Sigmoid colon (tissue), 7 donors: ENCODE data around the gene RAP1GAP. TPM values are rescaled to one million over a fixed set of nuclear protein-coding genes. Genes with fewer than 3 reads are reported as not detected.

ENCODE experiments used
- DNase-seq: peaks from one replicate; pipeline ENCODE4 v3.0.0-alpha.2; 2019
- H3K27ac ChIP-seq, 4 donors: fragments of 200-600 bp; sonication (generic); one replicate each; pipeline ENCODE4 v1.5.1; 2016 to 2019; ENCODE audit warnings: mild to moderate bottlenecking in 1 of 4
- H3K27me3 ChIP-seq, 3 donors: fragments of 200-600 bp; sonication (generic); one replicate each; pipeline ENCODE4 v1.5.1; 2019; ENCODE audit warnings: mild to moderate bottlenecking in 1 of 3
- H3K36me3 ChIP-seq, 4 donors: fragments of 200-600 bp; sonication (generic); one replicate each; pipeline ENCODE4 v1.5.1; 2016 to 2019
- H3K4me1 ChIP-seq, 4 donors: fragments of 200-600 bp; sonication (generic); one replicate each; pipeline ENCODE4 v1.5.1; 2017 to 2019
- H3K4me3 ChIP-seq, 4 donors: fragments of 200-600 bp; sonication (generic); one replicate each; pipeline ENCODE4 v1.5.1; 2017 to 2019; ENCODE audit warnings: mild to moderate bottlenecking in 2 of 4, moderate library complexity in 1 of 4
- H3K9me3 ChIP-seq, 4 donors: fragments of 200-600 bp in 3 of 4; sonication (generic) in 3 of 4; one replicate each; pipeline versions ENCODE4 v1.5.1 to v1.6.1; 2013 to 2019
- CTCF ChIP-seq, 4 experiments: fragments of 450-650 bp in 3 of 4; fragments of 200-600 bp in 1 of 4; IDR thresholded peaks; one replicate each; pipeline ENCODE4 v1.5.1; 2016 to 2019; ENCODE audit warnings: antibody characterized with exemption in 4 of 4, mild to moderate bottlenecking in 3 of 4, moderate library complexity in 2 of 4
- EP300 ChIP-seq, 4 donors: sonication (generic); formaldehyde crosslinking; IDR thresholded peaks; one replicate each; pipeline ENCODE4 v1.6.1; 2017; ENCODE audit warnings: antibody characterized with exemption in 4 of 4
- POLR2A ChIP-seq, 2 donors: fragments of 450-650 bp; IDR thresholded peaks; one replicate each; pipeline ENCODE4 v1.6.1; 2016; ENCODE audit warnings: antibody characterized with exemption in 2 of 2, mild to moderate bottlenecking in 2 of 2, moderate library complexity in 2 of 2
- POLR2AphosphoS5 ChIP-seq, 4 donors: sonication (generic); formaldehyde crosslinking; IDR thresholded peaks; one replicate each; pipeline ENCODE4 v1.6.1; 2017; ENCODE audit warnings: antibody characterized with exemption in 4 of 4
- WGBS, 2 donors: extraction: QIAGEN DNeasy Blood & Tissue Kit; methylation state at CpG; one replicate each; pipeline ENCODE4 v1.1.7; 2013; 5-methylcytosine and 5-hydroxymethylcytosine counted together
- intact Hi-C: fragments of 100-400 bp; cut with DNase I; formaldehyde crosslinking; loops from one replicate; pipeline ENCODE4 v1.15.1; 2023
- polyA plus RNA-seq, 3 donors: library from polyadenylated mRNA; stranded (reverse); fragments of 200-250 nt; gene quantifications; one replicate each; pipeline ENCODE4 v1.2.3, GENCODE V29; 2013
- total RNA-seq, 4 donors: library from RNA; depleted of rRNA; stranded (reverse); fragments of >200 nt; gene quantifications; one replicate each; pipeline ENCODE4 v1.1.0, GENCODE V29; 2016
- donor health status: healthy with polysubstance abuse.
- donor health status: Bipolar disorder and iron deficiency.
- donor health status: healthy.

RAP1GAP gene
- total and polyA plus RNA-seq, 7 donors, result 0.33 to 47.4 (median 12.5) TPM; not detected in 1

GRCh38 chr1:21689661-21690372 is 20.7 kb upstream of the RAP1GAP start:
- Histone ChIP-seq H3K27ac (no peak overlapping the region), H3K9me3 (no peaks in the 10 kb centered on the region), H3K36me3 (peaks cover 13 to 93% (median 29%) of the 10 kb centered on the region in 4 donors), H3K4me3 (no peak overlapping the region), H3K27me3 (no peaks in the 10 kb centered on the region), H3K4me1 (no peaks in the 10 kb centered on the region)
- intact Hi-C loops, result no loop called here
- whole genome bisulfite sequencing, 2 donors, result 86 to 92% methylated on average over 6 of the region's 6 CpGs
- DNase-seq, result no peak
- no peak for TF ChIP-seq POLR2A (IDR thresholded peaks at IDR 0.05)
- no peak for TF ChIP-seq POLR2AphosphoS5 (IDR thresholded peaks at IDR 0.05)
- TF ChIP-seq CTCF (IDR thresholded peaks at IDR 0.05), result no peak
- TF ChIP-seq EP300 (IDR thresholded peaks at IDR 0.05), result no peak

DNA sequence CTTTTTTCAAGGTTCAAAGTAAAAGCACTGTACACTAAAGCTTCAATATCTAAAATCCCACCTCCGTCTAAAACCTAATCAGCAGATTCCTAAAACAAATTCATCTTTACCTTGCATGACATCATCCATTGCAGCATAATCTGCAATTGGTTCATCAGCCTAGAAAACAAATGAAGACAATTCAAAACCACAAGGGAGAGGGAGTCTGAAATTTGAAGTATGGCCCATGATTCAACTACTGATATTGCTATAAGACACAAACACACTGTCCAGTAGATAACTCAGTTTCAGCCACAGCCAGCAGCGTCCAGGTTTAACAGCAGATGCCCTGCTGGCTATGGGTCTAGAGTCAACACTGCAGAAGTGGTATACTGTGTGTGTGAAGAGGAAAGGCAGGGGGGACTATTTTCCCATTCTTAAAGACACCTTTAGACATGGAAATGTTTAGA is 17.9 kb upstream of the RAP1GAP start:
- Histone ChIP-seq H3K36me3 (peaks cover under 1 to 75% (median 20%) of the 10 kb centered on the region in 4 donors), H3K27ac (no peak overlapping the region), H3K4me1 (no peaks in the 10 kb centered on the region), H3K9me3 (no peaks in the 10 kb centered on the region), H3K4me3 (no peak overlapping the region), H3K27me3 (no peaks in the 10 kb centered on the region)
- 99% methylated on average over 2 of the region's 2 CpGs for WGBS, 2 donors
- no peak for DNase-seq
- TF ChIP-seq POLR2A (IDR thresholded peaks at IDR 0.05) (no peak), EP300 (IDR thresholded peaks at IDR 0.05) (no peak), POLR2AphosphoS5 (IDR thresholded peaks at IDR 0.05) (no peak), CTCF (IDR thresholded peaks at IDR 0.05) (no peak)
- intact Hi-C loops, result no loop called here

DNA sequence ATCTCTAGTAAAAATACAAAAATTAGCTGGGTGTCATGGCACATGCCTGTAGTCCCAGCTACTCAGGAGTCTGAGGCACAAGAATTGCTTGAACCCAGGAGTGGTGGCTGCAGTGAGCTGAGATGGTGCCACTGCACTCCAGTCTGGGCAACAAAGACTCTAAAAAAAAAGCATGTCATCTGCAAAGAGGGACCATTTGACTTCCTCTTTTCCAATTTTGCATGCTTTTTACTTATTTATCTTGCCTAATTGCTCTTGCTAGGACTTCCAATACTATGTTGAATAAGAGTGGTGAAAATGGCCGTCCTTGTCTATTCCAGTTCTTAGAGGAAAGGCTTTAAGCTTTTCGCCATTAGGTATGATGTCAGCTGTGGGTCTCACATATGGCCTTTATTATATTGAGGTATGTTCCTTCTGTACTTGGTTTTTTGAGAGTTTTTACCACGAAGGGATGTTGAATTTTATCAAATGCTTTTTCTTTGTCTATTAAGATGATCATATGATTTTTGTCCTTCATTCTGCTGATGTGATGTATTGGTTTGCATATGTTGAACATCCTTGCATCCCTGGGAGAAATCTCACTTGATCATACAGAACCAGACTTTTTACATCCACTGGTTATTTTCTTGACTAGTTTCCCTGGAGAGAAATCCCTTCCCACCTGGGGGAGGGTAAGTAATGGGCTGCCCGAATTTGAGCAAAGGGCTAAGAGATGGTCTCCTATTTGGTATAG is 17.0 kb upstream of the RAP1GAP start:
- H3K4me1 ChIP-seq, result no peaks in the 10 kb centered on the region
- H3K27me3 ChIP-seq, result no peaks in the 10 kb centered on the region
- no peaks in the 10 kb centered on the region for H3K9me3 ChIP-seq
- H3K36me3 ChIP-seq, result peaks cover 0 to 76% (median 20%) of the 10 kb centered on the region in 4 donors
- H3K4me3 ChIP-seq, result no peak overlapping the region
- 97 to 98% methylated on average over 4 of the region's 4 CpGs for WGBS, 2 donors
- no peak for TF ChIP-seq EP300 (IDR thresholded peaks at IDR 0.05)
- TF ChIP-seq POLR2A (IDR thresholded peaks at IDR 0.05), result no peak
- no peak for TF ChIP-seq CTCF (IDR thresholded peaks at IDR 0.05)
- TF ChIP-seq POLR2AphosphoS5 (IDR thresholded peaks at IDR 0.05), result no peak
- intact Hi-C loops, result no loop called here
- no peak overlapping the region for H3K27ac ChIP-seq
- DNase-seq, result no peak

GRCh38 chr1:21681426-21681825 is 12.3 kb upstream of the RAP1GAP start:
- Histone ChIP-seq H3K27me3 (no peaks in the 10 kb centered on the region), H3K4me1 (no peaks in the 10 kb centered on the region), H3K9me3 (no peaks in the 10 kb centered on the region), H3K27ac (no peak overlapping the region), H3K4me3 (no peak overlapping the region), H3K36me3 (peaks cover 0 to 72% (median 11%) of the 10 kb centered on the region in 4 donors)
- TF ChIP-seq POLR2A (IDR thresholded peaks at IDR 0.05) (no peak), CTCF (IDR thresholded peaks at IDR 0.05) (no peak), EP300 (IDR thresholded peaks at IDR 0.05) (no peak), POLR2AphosphoS5 (IDR thresholded peaks at IDR 0.05) (no peak)
- intact Hi-C loops, result no loop called here
- no peak for DNase-seq
- WGBS, 2 donors, result 88% methylated on average over 9 of the region's 9 CpGs
